SHP77 (cell line): ENCODE results near the gene C1RL.
"Not testable (repeated sequence)": the region's sequence is repeated elsewhere in the genome, so short reads cannot be mapped to it uniquely, and the experiment has no call there.

Experiments used
- DNase-seq, 2 experiments: peaks; one replicate each; lab custom pipeline; 2025; lab: John Stamatoyannopoulos, UW

Gene C1RL

DNA sequence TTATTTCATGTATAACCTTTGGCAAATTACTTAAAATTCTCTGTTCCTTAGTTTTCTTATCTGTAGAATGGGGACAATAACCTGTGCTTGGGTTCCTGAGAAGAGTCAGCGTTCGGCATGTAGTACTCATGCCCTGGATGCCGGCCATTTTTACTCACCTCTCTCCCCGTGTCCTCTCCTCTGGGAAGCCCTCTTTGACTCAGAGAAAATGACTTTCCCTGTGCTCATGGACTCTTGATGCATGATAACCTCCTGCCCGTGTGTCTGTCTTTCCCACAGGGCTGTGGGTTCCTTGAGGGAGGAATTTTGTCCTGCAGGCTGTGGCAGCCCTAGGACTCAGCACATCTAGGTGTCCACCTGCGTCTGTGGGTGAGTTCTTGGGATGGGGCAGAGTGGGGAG lies 5.8 kb upstream of the C1RL start:
- DNase-seq, result no peak

DNA sequence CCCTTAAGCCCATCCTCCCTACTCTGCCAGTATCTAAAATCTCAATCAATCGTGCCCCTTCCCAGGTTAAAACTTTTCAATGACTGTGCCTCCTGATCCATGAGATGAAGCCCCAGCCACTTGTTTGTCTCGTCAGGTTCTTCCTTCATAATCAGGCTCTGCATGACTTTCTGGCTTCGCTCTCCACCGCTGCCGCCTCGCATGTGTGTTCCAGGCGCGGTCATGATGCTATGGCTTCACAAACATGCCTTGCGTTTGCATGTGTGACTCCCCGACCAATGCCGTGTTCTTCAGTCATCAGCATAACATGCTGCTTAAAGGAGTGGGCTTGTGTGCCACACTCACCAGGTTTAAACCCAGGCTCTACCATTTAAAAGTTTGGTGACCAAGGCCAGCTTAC lies 5.0 kb upstream of the C1RL start:
- no peak for DNase-seq

DNA sequence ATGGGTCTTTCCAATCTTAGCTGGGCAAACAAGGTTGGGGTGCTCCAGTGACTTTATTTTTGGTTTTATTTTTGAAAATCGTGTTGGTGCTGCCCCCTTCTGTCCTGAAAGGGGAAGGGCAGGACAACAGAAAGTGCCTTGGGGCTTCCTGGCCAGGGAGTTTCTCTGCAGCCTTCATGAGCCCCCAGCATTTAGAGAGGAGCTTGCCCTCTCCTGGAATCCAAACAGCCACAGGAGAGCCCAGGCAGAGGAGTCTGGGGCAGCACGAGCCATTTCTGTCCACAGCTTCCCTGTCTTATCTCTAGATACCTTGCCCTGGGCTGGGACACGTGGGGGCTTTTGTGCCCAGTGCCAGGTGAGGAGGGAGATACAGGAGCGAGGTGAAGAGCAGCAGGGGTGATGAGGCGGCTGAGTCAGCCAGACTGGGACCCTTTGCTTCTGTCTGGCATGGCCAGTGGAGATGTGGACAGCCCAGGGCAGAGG lies 4.4 kb upstream of the C1RL start:
- DNase-seq, result no peak

DNA sequence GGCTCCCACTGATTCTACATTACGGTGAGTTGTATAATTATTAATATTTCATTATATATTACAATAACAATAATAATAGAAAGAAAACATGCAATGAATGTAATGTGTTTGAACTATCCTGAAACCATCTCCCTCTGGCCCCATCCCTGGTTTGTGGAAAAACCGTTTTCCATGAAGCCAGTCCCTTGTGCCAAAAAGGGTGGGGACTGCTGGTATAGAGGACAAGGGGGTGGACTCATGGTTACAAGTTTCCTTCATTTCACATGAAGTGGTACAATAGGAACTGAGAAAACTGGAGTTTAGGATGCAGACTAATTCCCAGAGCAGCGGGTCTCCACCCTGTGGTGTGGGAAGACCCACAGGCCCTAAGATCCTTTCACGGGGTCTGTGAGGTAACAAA lies 3.0 kb upstream of the C1RL start:
- DNase-seq, result no peak

DNA sequence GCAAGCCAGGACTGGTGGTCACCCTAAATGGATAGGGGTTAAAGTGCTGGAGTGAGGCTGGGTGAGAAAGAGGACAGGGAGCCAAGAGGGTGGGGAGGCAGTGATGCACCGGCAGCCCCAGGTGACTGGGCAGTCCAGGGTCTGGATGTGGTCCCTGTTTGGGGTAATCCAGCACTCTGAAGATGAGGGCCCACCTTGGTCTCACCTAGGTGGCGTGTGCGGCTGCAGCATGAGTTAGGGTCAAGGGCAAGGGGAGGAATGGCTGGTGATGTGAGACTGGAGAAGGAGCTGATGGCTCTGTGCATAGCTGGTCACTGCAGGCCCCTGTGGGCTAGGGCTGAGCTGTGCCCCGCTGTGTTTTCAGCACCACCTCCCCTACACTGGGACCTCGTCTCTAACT lies 1.6 kb upstream of the C1RL start:
- no peak for DNase-seq

DNA sequence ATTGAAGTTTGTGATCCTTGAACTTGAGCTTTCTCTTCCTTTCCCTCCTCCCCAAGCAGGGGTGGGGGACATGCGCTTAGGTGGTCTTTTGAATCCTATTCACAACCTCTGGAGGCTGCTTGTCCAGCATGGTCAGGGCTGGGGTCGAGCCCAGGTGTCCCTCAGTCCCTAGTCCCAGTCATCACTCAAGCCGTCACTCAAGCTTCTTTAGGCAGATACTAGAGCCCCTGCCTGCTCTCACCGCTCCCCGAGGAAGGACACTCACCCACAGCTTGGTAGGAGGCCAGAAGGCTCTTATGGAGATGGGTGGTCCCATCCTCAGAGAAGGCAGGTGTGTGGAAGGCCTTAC lies 532 bp upstream of the C1RL start:
- no peak for DNase-seq

DNA sequence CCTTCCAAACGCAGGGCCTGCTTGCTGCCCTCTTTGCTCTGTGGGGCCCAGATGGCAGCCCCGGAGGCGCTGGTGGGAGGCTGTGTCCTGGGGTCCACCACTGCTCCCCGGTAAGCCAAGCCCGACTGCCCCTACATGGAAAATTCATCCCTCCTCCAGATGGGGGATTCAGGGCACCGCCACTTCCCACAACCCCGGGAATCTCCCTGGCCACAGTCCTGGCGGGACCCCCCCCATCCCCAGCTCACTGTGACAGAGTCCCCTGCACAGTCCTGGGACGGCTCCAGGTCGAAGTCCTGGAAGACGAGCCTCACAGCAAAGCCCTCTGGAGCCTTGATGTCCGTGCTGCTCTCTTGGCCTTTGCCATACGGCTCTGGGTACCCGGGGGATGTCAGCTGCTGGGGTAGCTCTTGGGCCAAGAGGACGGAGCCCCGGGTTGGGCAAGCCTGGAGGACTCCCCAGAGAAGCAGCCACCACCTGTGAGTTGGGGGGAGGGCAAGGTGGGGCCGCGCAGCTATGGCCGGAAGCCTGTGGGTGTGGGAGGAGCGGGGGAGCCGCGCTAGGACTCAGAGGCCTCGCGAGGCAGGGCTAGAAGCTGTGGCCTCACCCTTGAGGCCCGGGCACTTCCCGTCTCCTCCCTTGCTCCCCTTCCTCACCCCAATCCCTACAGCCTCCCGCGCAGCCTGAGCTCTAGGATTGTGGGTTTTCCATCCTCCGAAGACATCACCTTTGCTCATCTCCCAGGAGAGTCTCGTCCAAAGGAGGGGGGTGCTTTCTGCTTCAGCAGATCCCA lies 815 bp downstream of the C1RL start:
- DNase-seq, result peak; percentile 18 to 47

DNA sequence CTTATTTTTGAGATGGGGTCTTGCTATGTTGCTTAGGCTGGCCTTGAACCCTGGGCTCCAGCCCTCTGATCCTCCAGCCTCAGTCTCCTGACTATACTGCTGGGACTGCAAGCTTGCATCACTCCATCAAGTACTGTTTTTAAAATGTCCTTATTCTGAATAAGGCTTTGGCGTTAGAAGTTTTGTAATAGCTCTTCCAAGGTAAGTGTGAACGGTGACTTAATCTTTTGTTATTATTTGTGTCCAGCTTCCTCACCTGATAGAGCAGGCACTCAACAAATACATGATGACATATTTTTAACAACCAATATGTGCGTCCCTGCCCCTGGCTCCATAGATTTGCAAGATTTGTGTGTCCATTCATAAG lies 1.4 kb downstream of the C1RL start:
- no peak for DNase-seq

DNA sequence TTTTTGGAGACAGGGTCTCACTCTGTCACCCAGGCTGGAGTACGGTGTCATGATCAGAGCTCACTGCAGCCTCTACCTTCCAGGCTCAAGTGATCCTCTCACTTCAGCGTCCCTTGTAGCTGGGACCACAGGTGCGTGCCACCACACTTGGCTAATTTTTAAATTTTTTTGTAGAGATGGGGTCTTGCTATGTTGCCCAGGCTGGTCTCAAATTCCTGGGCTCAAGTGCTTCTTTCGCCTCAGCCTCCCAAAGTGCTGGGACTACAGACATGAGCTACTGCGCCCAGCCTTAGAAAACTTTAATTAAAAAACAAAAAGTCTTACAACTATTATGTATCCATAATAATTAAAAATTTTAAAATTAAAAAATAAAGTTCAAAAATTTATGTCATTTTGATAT lies 1.8 kb downstream of the C1RL start:
- not testable (repeated sequence) for DNase-seq

DNA sequence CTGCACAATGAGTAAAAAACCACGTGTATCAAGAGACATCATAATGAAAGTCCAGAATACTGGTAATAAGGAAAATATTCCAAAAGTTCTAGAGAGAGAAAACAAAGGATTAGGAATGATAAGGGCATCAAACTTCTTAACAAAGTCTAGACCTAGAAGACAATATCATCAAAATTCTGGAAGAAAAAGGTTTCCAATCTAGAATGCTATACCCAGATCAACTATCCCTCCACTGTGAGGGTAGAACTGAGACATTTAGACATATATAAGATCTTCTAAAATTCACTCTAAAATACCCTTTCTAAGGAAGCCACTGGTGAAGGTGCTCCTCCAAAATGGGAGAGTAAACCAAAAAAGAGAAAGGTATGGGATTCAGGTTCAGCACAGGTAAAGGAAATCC lies 2.9 kb downstream of the C1RL start:
- DNase-seq, result no peak

DNA sequence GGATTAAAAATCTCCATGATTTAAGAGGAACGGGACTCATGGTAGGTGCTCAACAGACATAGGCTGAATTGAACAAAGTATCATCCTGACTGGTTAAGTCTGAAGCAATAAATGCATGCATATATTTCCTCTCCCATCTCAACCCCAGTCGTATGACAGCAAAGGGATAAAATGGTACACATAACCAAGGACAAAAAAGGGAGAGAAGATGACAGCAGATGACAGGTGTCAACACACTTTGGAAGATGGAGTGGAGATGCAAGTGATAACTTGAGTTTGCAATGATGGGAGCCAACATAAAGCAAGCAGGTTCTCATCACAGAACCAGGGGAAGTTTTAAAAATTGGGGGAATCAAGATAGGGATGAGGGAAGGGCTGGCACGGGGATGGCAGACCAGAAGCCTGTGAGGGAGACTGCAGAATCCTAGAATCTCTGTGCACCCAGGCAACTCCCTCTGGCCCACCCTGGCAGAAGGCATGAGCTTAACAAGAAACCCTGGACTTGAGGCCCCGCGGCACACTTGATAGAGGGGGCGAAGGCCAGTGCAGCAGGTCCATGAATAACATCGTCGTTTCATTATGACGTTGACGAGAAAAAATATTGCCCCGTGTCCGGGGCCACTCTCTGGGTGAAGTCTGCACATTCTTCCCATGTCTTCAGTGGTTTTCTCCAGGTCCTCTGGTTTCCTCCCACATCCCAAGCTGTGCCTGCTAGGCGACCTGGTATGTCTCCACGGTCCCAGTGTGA lies 5.0 kb downstream of the C1RL start:
- DNase-seq, result no peak

DNA sequence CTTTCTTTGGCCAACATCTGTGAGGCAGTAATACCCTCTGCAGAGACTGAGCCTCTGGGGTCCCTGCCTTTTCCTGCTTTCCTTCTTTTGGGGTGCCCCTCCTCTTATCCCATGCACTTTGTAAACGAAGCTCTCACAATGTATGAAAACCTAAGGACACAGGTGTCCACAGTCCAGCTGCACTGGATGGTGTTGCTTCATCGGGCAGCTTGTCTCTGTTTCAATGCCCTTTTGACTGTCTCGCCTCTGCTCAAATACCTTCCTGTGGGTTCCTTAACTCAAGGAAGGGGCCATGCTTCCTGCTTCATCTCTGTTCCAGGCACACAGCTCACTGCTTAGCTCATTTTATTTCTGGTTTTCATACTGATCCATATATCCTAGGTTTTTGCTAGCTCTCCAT lies 6.4 kb downstream of the C1RL start:
- DNase-seq, result no peak

DNA sequence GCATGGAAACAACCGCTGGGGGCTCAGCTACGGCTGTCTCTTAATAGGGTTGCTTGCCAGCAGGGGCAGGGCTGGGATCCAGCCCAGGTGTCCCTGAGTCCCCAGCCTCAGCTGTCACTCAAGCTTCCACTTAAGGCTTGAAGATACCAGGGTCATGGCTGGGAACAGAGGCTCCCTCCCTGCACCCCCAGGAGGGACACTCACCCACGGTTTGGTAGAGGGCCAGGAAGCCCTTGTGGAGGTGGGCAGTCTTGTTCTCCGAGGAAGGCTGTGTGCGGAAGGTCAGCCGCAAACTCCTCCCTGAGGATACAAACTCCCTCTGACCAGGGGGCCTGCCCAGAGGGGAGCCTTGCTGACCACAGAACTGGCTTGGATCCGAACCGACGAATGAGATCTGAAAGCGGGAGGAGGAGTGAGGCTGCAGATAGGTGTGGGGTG lies 7.3 kb downstream of the C1RL start:
- no peak for DNase-seq

DNA sequence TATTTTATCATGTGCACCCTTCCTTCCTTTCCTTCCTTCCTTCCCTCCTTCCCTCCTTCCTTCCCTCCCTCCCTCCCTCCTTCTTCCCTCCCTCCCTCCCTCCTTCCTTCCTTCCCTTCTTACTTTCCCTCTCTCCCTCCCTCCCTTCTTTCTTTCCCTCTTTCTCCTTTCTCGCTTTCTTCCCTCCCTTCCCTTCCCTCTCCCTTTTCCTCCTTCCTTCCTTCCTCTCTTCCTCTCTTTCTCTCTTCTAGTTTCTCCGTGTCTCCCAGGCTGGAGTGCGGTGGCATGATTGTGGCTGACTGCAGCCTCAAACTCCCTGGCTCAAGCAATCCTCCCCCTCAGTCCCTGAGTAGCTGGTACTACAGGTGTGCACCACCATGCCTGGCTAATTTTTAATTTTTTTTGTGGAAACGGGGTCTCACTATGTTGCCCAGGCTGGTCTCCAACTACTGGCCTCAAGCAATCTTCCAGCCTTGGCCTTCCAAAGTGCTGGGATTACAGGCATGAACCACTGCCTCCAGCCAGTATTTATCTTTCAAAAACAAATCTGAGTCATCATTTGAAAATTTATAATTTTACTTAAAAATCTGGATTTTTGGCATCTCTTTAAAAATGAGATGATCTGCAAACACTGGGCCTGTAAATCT lies 7.8 kb downstream of the C1RL start:
- no peak for DNase-seq

DNA sequence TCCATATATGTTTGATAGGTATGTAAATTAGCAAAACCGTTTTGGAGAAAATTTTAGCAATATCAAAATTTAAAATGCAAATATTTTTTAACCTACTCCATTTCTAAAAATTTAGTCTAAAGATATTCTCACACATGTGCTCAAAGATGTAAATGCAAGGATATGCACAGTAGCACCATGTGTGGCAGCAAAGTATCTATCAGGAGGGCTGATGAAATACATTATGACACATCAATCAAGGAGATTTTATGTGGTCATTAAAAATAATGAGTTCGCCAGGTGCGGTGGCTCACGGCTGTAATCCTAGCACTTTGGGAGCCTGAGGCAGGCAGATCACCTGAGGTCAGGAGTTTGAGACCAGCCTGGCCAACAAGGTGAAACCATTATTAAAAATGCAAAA lies 8.8 kb downstream of the C1RL start:
- no peak for DNase-seq

DNA sequence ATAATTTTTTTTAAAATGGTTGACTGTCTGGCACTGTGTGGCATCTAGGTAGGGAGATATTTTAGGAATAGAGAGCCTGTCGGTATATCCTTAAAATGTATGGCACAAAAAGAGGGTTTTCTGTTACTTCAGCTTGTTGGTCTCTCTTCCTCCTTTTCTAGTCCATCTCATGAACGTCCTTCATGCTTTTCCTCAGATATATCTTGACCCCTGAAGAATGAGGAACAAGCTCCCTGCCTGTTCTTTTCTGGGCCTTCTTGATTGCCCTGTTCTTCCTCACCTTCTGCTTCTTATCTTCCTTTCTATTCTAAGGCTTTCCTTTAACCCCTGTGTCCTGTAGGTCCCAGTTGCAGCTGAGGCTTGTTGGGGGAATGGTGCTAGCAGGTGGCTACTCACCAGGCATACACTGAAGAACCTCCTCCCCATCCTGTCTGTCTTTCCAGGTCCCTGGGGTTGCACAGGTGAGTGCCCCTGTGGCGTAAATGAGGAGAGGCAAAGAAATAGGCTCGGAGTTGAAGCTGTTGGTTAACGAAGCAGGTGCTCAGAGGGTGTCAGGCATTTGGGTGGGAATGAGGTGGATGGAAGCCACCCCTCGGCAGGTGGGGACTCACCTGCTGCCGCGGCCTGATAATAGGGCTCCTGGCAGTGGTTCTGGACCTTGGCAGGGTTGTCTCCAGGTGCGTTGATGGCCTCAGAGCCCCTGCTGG lies 9.6 kb downstream of the C1RL start:
- no peak for DNase-seq

DNA sequence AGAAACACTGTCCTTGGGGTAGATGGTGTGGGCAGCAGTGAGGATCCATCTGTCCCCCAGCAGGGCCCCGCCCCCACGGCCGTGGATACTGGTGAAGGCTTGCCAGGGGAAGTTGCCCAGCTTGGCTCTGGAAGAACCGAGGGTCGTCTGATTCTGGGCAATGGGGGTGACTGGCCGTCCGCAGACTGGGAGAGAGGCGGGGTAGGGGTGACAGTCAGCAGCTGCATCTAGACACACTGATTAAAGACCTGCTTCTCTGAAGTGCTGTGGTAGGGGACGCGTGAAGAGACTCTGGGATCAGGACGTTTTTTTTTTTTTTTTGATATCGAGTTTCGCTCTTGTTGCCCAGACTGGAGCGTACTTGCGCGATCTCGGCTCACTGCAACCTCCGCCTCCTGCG lies 12.0 kb downstream of the C1RL start:
- DNase-seq, result no peak

DNA sequence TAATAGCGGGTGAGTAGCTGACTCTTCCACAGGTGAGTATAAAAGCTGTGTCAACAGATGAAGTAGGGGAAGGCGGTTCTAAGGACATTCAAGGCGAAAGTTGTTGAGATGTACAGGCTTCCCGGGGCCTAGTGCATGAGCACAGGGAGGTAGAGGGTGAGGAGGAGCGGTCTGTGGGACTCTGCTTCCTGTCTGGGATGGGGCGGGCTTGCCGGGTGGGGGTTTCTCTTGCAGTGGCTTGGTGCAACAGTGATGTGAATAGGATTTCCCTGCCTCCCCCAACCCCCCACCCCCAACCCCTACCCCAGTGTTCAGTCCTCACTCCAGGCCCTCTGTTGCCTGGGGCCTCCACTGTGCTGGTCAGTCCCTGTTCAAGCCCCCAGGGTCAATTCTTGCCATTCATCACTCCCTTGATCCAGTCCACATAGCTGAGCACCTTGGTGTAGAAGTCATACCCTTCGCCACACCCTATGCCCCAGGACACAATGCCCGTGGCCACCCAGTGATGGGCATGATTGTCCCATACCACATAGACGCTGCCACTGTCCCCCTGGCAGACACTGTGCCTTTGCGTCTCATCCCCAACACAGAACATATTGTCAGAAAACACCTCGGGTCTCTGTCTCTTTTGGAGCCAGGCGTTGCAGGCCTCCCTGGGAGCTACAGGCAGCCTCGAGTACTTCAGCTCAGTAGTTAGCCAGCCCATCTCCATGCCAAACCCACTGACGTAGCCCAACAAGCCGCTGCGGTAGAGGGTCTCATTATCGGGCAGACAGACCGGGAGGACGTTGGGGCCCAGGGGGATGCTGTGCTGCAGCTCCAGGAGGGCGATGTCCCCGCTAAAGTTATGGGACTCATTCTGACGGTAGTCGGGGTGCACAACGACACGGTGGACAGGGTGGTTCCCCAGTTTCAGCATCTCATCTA lies 12.7 kb downstream of the C1RL start:
- no peak for DNase-seq

DNA sequence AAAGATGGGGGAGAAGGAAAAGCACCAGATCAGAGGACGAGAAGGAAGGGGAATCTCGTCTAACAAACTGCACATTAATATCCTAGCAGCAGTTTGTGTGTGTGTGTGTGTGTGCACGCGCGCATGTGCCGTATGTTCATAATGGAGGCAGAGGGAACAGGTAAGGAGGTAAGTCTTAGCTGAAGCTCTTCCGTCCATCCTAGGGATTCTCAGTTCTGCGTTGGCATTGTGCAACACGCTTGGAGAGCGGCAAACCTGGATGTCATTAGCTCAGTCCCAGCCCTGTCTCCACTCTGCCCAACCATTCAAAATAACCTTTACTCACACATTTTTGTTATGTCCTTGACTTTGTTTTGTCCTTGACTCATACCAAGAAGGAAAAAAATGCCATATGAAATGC lies 15.1 kb downstream of the C1RL start:
- no peak for DNase-seq

DNA sequence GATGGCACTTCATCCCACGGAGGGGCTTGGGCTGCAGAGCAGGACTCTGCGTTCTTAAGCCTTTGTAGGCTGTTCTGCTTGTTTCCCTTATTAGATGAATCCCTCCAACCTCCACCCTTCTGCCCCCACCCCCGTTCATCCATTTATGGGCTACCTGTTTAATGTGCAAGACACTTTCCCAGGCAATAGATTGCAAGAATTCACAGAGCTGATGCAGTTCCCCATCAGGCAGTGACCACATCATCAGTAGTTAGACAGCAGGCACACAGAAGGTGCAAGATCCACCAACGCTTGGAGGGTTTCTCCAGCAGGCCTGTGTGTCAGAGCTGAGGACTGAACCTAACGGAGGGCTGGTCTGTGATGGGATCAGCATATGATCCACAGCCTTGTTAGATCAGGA lies 15.5 kb downstream of the C1RL start:
- no peak for DNase-seq

DNA sequence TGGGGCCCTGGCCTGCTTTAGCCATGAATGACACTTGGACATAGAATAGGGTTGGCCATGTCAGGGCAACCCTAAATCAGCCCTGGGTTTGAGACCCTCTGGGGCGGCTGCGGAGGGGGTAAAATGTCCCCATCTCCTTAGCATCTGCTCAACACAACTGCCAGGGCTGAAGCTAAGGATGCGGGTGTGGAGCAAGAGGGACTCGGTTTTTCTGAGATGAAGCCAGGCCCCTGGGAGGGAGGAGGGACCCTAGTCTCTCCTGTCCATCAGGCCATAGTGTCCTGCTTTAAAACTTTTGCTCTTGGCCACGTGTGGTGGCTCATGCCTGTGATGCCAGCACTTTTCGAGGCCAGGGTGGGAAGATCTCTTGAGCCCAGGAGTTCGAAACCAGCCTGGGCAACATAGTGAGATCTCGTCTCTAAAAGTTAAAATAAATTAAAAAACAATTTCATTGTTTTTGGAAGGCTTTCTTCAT lies 16.0 kb downstream of the C1RL start:
- DNase-seq, result no peak
